Omental fat pad (tissue), 4 donors: Measurements from ENCODE around the gene ADH1C. TPM values are rescaled to one million over a fixed set of nuclear protein-coding genes. Genes with fewer than 3 reads are reported as not detected.
"Not testable (repeated sequence)": the region's sequence is repeated elsewhere in the genome, so short reads cannot be mapped to it uniquely, and the experiment has no call there.

Experiments used
- ATAC-seq: fragments of 150-250 bp; one replicate; pipeline ENCODE4 v1.9.1; 2016; ENCODE audit warnings: mild to moderate bottlenecking, moderate library complexity; ENCODE audit not compliant: low FRiP score
- DNase-seq: peaks from one replicate; pipeline ENCODE4 v3.0.0-alpha.2; 2019; ENCODE audit warnings: low spot score
- CTCF ChIP-seq, 3 donors: fragments of 450-650 bp; IDR thresholded peaks; one replicate each; pipeline ENCODE4 v1.5.1; 2016 to 2017; ENCODE audit warnings: antibody characterized with exemption in 3 of 3, mild to moderate bottlenecking in 3 of 3, moderate library complexity in 2 of 3
- total RNA-seq, 4 donors: library from RNA; depleted of rRNA; stranded (reverse); fragments of >200 nt; gene quantifications; one replicate each; pipeline ENCODE4 v1.1.0, GENCODE V29; 2016

ADH1C gene
- total RNA-seq, 4 donors from 2014 or later, result 7.7 to 102 (median 46.9) TPM

GRCh38 chr4:99351487-99351886 lies 1.1 kb downstream of the ADH1C start:
- no peak for DNase-seq
- ATAC-seq, result no peak
- TF ChIP-seq CTCF (IDR thresholded peaks at IDR 0.05), result no peak

GRCh38 chr4:99349338-99349737 lies 3.2 kb downstream of the ADH1C start:
- TF ChIP-seq CTCF (IDR thresholded peaks at IDR 0.05), result no peak
- ATAC-seq (no peak), DNase-seq (no peak)

GRCh38 chr4:99342624-99343023 lies 9.9 kb downstream of the ADH1C start:
- ATAC-seq, DNase-seq: not testable (repeated sequence)

GRCh38 chr4:99341426-99341825 lies 11.1 kb downstream of the ADH1C start:
- ATAC-seq (no peak), DNase-seq (no peak)
- TF ChIP-seq CTCF (IDR thresholded peaks at IDR 0.05), result no peak

DNA sequence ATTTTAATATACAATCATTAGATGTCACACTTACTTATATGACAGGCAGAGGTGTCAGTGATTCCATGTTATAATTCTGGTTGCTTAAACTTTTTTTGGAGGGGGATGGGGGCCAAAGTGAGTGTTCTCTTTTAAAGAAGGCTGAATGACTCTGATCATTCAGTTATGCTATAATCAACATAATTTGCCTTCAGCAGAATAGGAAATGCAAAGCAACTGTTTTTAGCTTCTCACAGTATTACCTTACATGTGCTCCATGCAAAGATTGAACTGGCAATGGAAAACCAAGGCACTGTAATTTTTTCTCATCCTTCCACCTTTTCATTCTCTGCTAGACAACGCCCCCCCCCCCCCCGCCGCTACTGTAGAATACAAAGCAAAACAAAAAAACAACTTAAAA lies 13.4 kb downstream of the ADH1C start:
- no peak for TF ChIP-seq CTCF (IDR thresholded peaks at IDR 0.05)

DNA sequence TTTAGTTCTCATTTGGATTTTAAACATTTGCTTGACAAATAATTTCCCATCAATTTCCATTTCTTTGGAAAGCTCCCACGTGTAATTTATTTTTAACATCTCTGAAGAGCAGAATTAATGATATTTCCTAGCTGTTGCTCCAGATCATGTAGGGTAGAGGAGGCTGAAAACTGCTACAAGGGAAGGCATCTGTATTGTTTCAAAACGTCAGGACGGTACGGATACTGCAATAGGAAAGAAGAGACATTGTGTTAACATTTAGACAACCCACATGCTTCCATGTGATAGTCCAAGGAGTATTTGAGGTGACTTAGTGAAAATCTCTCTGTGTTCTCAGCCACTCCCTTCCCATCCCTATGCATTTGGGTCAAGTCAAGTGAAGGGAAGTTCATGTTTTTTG lies 16.0 kb downstream of the ADH1C start:
- ATAC-seq (no peak), DNase-seq (no peak)
- no peak for TF ChIP-seq CTCF (IDR thresholded peaks at IDR 0.05)

More for the DNA sequence above, 13.4 kb downstream of the ADH1C start:
- DNase-seq (no peak), ATAC-seq (no peak)

GRCh38 chr4:99334880-99335279 lies 17.7 kb downstream of the ADH1C start:
- DNase-seq (no peak), ATAC-seq (no peak)
- TF ChIP-seq CTCF (IDR thresholded peaks at IDR 0.05), result no peak

DNA sequence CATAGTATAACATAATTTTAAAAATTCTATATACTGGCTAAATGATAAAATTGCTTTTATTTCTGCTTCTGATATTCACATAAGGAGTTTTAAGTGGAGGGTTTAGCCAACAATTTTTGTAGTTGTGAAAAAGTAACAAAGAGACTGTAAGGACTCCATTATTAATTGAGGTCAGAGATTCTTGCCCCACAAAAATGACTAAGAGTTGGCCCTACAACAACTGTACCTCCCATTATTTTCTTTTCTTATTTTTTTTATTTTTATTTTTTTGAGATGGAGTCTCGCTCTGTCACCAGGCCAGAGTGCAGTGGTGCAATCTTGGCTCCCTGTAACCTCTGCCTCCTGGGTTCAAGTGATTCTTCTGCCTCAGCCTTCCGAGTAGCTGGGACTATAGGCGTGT lies 21.9 kb downstream of the ADH1C start:
- no peak for ATAC-seq
- no peak for TF ChIP-seq CTCF (IDR thresholded peaks at IDR 0.05)
- DNase-seq, result no peak
